AG04449 (cell line): ENCODE data around the gene ARPC1B.

Experiments
- CTCF ChIA-PET: fragments of 350-600 bp; formaldehyde crosslinking; extraction: SDS; loops from one replicate; lab custom pipeline; 2021; ENCODE audit warnings: antibody characterized with exemption; lab: Yijun Ruan, JAX
- POLR2A ChIA-PET: fragments of 400-600, 350-600 bp; formaldehyde crosslinking; extraction: SDS; loops from one replicate; lab custom pipeline; 2020; ENCODE audit warnings: antibody characterized with exemption, inconsistent platforms; lab: Yijun Ruan, JAX
- DNase-seq: peaks from one replicate; pipeline ENCODE4 v3.0.0-alpha.2; 2010; ENCODE audit warnings: low read depth, low spot score
- H3K4me3 ChIP-seq: 2 replicates; pipeline ENCODE4 v1.5.1; 2011; ENCODE audit warnings: low read depth, mild to moderate bottlenecking, control low read depth, low read length
- CTCF ChIP-seq: IDR thresholded peaks from one replicate; pipeline ENCODE4 v1.5.1; 2011; ENCODE audit warnings: mild to moderate bottlenecking, moderate library complexity, low read length, control low read depth, inconsistent platforms; ENCODE audit not compliant: insufficient read depth; ENCODE audit errors: missing control alignments

The ARPC1B gene

GRCh38 chr7:99418260-99418659, 43.7 kb downstream of the ARPC1B start:
- no peak for TF ChIP-seq CTCF
- no peak overlapping the region for H3K4me3 ChIP-seq
- DNase-seq: no peak
- ChIA-PET CTCF (interaction anchor here (0.8 kb wide), 1 partner anchor 20 kb away, joined by 3 read pairs; no protein-coding TSS in a partner anchor), POLR2A (no interaction called here)

GRCh38 chr7:99419323-99420021, 44.9 kb downstream of the ARPC1B start:
- ChIA-PET POLR2A (interaction anchor here (1.3 to 1.4 kb wide), 2 partner anchors 11 kb away, joined by 3 to 4 read pairs; partner anchors contain the start of genes BUD31 and PDAP1), CTCF (no interaction called here)
- no peak overlapping the region for H3K4me3 ChIP-seq
- no peak for TF ChIP-seq CTCF
- DNase-seq: no peak

GRCh38 chr7:99420213-99420612, 45.7 kb downstream of the ARPC1B start:
- CTCF ChIA-PET: no interaction called here

GRCh38 chr7:99420986-99421385, 46.5 kb downstream of the ARPC1B start:
- CTCF ChIA-PET: no interaction called here
- POLR2A ChIA-PET: interaction anchor here (1.0 to 1.3 kb wide), 2 partner anchors 9 to 11 kb away, joined by 3 to 4 read pairs; no protein-coding TSS in a partner anchor
- H3K4me3 ChIP-seq: no peak overlapping the region
- no peak for DNase-seq
- TF ChIP-seq CTCF: no peak

More at GRCh38 chr7:99420213-99420612, 45.7 kb downstream of the ARPC1B start:
- H3K4me3 ChIP-seq: no peak overlapping the region
- POLR2A ChIA-PET: interaction anchor here (1.0 to 1.4 kb wide), 3 partner anchors 10 to 12 kb away, joined by 3 to 4 read pairs (median 3); partner anchors contain the start of genes BUD31 and PDAP1
- no peak for TF ChIP-seq CTCF
- no peak for DNase-seq

- TF ChIP-seq CTCF: no peak
- POLR2A ChIA-PET: interaction anchor here (0.6 to 0.7 kb wide), 2 partner anchors 22 to 48 kb away, joined by 3 to 4 read pairs; no protein-coding TSS in a partner anchor
- CTCF ChIA-PET: no interaction called here
- no peak overlapping the region for H3K4me3 ChIP-seq
- DNase-seq: no peak
Measured at GRCh38 chr7:99422186-99422585, 47.7 kb downstream of the ARPC1B start.

GRCh38 chr7:99422625-99423024, 48.1 kb downstream of the ARPC1B start:
- no peak for DNase-seq
- no peak for TF ChIP-seq CTCF
- CTCF ChIA-PET: no interaction called here
- POLR2A ChIA-PET: interaction anchor here (0.6 to 1.5 kb wide), 4 partner anchors 14 to 47 kb away, joined by 3 to 4 read pairs (median 4); partner anchors contain the start of genes BUD31, CPSF4, PDAP1 and PTCD1
- H3K4me3 ChIP-seq: no peak overlapping the region
